ENCODE data around the gene CRYZL1. TPM values are rescaled to one million over a fixed set of nuclear protein-coding genes. Genes with fewer than 3 reads are reported as not detected.

The CRYZL1 gene
- total and polyA plus RNA-seq, 2 donors (not counting 1 experiment from before 2014, with no cell fraction given) = 30.6 to 60.6 TPM

DNA sequence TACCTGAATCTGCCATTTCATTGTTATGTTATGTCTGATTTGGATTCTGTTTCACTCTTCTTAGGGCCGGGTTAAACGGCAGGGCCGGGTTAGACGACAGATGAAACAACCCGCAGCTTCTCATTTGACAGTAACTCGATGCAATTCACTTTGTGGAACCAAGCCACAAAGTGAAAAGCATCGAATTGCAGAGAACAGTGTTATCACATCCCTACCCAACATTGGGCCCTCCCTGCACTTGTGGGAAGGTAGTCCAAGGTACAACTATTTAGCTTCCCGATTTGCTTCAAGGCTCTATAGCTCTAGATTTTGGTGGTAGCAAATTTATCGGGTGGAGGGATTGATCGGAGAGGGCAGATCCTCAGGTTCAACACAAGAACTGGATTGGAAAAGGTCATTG, 81.7 kb downstream of the CRYZL1 start:
- intact Hi-C loops (cut with micrococcal nuclease) = loop anchor here (2.0 kb wide), 1 partner anchor 13 kb away; no protein-coding TSS in a partner anchor
- H2AFZ ChIP-seq (ENCODE audit: insufficient read depth, low read depth, low read length, poor library complexity, severe bottlenecking) = no peak overlapping the region
- H3K27me3 ChIP-seq (replicated peaks in 1 of 4; ENCODE audit: control extremely low read depth in 1 of 4, control insufficient read depth in 3 of 4, insufficient read depth in 4 of 4, low read length in 3 of 4) = no peaks in the 10 kb centered on the region
- H3K4me1 Mint-ChIP-seq = peaks cover 23% of the 10 kb centered on the region
- peaks cover 34 to 88% of the 10 kb centered on the region in 2 experiments for H3K36me3 ChIP-seq (replicated peaks in 1 of 2; ENCODE audit: control extremely low read depth in 1 of 2, control insufficient read depth in 1 of 2, extremely low read depth in 1 of 2, insufficient read depth in 2 of 2, low read length in 1 of 2)
- H3K79me2 ChIP-seq (ENCODE audit: control insufficient read depth, insufficient read depth, low read length) = peaks cover 84% of the 10 kb centered on the region
- ATAC-seq (ENCODE audit: low read depth) (no peak), DNase-seq (no peak)
- POLR2A ChIA-PET = no interaction called here
- WGBS (ENCODE audit: insufficient coverage) = 99% methylated on average over 9 of the region's 10 CpGs
- peaks cover 0 to 6% of the 10 kb centered on the region in 2 donors for H3K4me1 ChIP-seq (ENCODE audit: control insufficient read depth in 2 of 2, insufficient read depth in 2 of 2, low read length in 2 of 2)
- H4K20me1 ChIP-seq (ENCODE audit: control insufficient read depth, insufficient read depth, low read length, poor library complexity, severe bottlenecking) = peaks cover 71% of the 10 kb centered on the region
- no peak overlapping the region for H3K9ac ChIP-seq (ENCODE audit: low read length)
- no peak overlapping the region for H3K4me2 ChIP-seq (replicated peaks; ENCODE audit: low read depth, low read length, poor library complexity, severe bottlenecking)
- H3K27ac Mint-ChIP-seq = no peak overlapping the region
- H3K27ac ChIP-seq (ENCODE audit: low read length in 2 of 2) = no peak overlapping the region
- no peak overlapping the region for H3K4me3 ChIP-seq (ENCODE audit: control extremely low read depth in 1 of 5, extremely low read depth in 1 of 5, insufficient read depth in 1 of 5, low read depth in 2 of 5, low read length in 4 of 5)
- CTCF ChIA-PET = no interaction called here
- no peaks in the 10 kb centered on the region for H3K9me3 Mint-ChIP-seq (ENCODE audit: insufficient read depth)
- H3K9me3 ChIP-seq (ENCODE audit: control extremely low read depth in 1 of 3, control insufficient read depth in 2 of 3, insufficient read depth in 1 of 3, low read length in 2 of 3) = no peaks in the 10 kb centered on the region
- H3K27me3 Mint-ChIP-seq = no peaks in the 10 kb centered on the region
- no peak for TF ChIP-seq EZH2 (IDR thresholded peaks at IDR 0.05; ENCODE audit: borderline replicate concordance, insufficient read depth, low read depth, low read length, poor library complexity, severe bottlenecking)
- TF ChIP-seq, protein P1, sequence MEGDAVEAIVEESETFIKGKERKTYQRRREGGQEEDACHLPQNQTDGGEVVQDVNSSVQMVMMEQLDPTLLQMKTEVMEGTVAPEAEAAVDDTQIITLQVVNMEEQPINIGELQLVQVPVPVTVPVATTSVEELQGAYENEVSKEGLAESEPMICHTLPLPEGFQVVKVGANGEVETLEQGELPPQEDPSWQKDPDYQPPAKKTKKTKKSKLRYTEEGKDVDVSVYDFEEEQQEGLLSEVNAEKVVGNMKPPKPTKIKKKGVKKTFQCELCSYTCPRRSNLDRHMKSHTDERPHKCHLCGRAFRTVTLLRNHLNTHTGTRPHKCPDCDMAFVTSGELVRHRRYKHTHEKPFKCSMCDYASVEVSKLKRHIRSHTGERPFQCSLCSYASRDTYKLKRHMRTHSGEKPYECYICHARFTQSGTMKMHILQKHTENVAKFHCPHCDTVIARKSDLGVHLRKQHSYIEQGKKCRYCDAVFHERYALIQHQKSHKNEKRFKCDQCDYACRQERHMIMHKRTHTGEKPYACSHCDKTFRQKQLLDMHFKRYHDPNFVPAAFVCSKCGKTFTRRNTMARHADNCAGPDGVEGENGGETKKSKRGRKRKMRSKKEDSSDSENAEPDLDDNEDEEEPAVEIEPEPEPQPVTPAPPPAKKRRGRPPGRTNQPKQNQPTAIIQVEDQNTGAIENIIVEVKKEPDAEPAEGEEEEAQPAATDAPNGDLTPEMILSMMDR (IDR thresholded peaks at IDR 0.05) = no peak
- H3K4me3 Mint-ChIP-seq = no peak overlapping the region

DNA sequence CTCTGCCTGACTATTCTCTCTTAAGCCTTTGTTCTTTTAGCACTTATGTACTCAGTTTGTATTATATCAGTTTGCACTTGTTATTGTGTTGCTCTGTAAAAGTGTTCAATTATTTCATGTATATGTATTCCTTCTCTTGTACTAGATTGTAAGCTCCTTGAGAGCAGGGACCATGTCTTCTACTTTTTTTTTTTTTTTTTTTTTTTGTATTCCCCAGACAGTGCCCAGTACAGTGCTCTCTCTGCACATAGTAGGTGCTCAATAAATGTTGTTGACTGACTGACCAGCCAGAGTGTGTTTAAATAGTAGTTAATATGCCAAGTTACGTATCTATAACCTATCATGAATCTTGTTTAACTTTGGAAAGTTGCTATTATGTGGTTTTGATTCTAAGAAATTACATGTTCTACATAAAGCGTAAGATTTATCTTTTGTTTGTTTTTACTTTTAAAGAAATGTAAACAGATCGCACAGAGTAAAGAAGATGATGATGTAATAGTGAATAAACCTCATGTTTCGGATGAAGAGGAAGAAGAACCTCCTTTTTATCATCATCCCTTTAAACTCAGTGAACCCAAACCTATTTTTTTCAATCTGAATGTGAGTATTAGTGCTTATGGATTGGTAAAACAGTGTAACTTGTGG, 82.6 kb downstream of the CRYZL1 start:
- no CpG with 5 or more reads among the region's 4 CpGs for WGBS (ENCODE audit: insufficient coverage)
- CTCF ChIA-PET = interaction anchor here (0.6 kb wide), 1 partner anchor 24 kb away, joined by 3 read pairs; no protein-coding TSS in a partner anchor
- H3K27me3 Mint-ChIP-seq = no peaks in the 10 kb centered on the region
- Histone ChIP-seq H3K4me2 (replicated peaks; ENCODE audit: low read depth, low read length, poor library complexity, severe bottlenecking) (no peak overlapping the region), H3K9ac (ENCODE audit: low read length) (no peak overlapping the region), H3K27me3 (replicated peaks in 1 of 4; ENCODE audit: control extremely low read depth in 1 of 4, control insufficient read depth in 3 of 4, insufficient read depth in 4 of 4, low read length in 3 of 4) (no peaks in the 10 kb centered on the region), H3K79me2 (ENCODE audit: control insufficient read depth, insufficient read depth, low read length) (peaks cover 86% of the 10 kb centered on the region), H3K27ac (ENCODE audit: low read length in 2 of 2) (no peak overlapping the region), H3K9me3 (ENCODE audit: control extremely low read depth in 1 of 3, control insufficient read depth in 2 of 3, insufficient read depth in 1 of 3, low read length in 2 of 3) (no peaks in the 10 kb centered on the region), H2AFZ (ENCODE audit: insufficient read depth, low read depth, low read length, poor library complexity, severe bottlenecking) (no peak overlapping the region), H3K36me3 (replicated peaks in 1 of 2; ENCODE audit: control extremely low read depth in 1 of 2, control insufficient read depth in 1 of 2, extremely low read depth in 1 of 2, insufficient read depth in 2 of 2, low read length in 1 of 2) (peaks cover 39 to 92% of the 10 kb centered on the region in 2 experiments), H3K4me3 (ENCODE audit: control extremely low read depth in 1 of 5, extremely low read depth in 1 of 5, insufficient read depth in 1 of 5, low read depth in 2 of 5, low read length in 4 of 5) (no peak overlapping the region), H4K20me1 (ENCODE audit: control insufficient read depth, insufficient read depth, low read length, poor library complexity, severe bottlenecking) (peaks cover 74% of the 10 kb centered on the region), H3K4me1 (ENCODE audit: control insufficient read depth in 2 of 2, insufficient read depth in 2 of 2, low read length in 2 of 2) (peaks cover 0 to 6% of the 10 kb centered on the region in 2 donors)
- H3K9me3 Mint-ChIP-seq (ENCODE audit: insufficient read depth) = no peaks in the 10 kb centered on the region
- POLR2A ChIA-PET = no interaction called here
- no peak overlapping the region for H3K27ac Mint-ChIP-seq
- ATAC-seq (ENCODE audit: low read depth) (no peak), DNase-seq (no peak)
- no peak for TF ChIP-seq EZH2 (IDR thresholded peaks at IDR 0.05; ENCODE audit: borderline replicate concordance, insufficient read depth, low read depth, low read length, poor library complexity, severe bottlenecking)
- TF ChIP-seq, protein P1 (IDR thresholded peaks at IDR 0.05) = no peak
- no peak overlapping the region for H3K4me3 Mint-ChIP-seq
- intact Hi-C loops (cut with micrococcal nuclease) = no loop called here
- H3K4me1 Mint-ChIP-seq = peaks cover 30% of the 10 kb centered on the region

All from B cell (primary cell).